GM23338 (cell line): ENCODE measurements around the gene PTCH2. TPM values are rescaled to one million over a fixed set of nuclear protein-coding genes. Genes with fewer than 3 reads are reported as not detected.

Experiments used
- ATAC-seq: fragments of 200-7000 bp; cut with Tn5 transposase; 3 replicates; pipeline ENCODE4 v1.9.1; 2020
- DNase-seq: peaks from one replicate; pipeline ENCODE4 v3.0.0-alpha.2; 2015; ENCODE audit warnings: low spot score
- H2AFZ ChIP-seq: fragments of 200-600 bp; sonication (generic); 2 replicates; pipeline ENCODE4 v1.8.0; 2016; ENCODE audit warnings: antibody characterized with exemption, mild to moderate bottlenecking, moderate library complexity
- H3F3A ChIP-seq: fragments of 200-600 bp; sonication (generic); replicated peaks from 2 replicates; pipeline ENCODE4 v1.8.0; 2017; ENCODE audit warnings: antibody characterized with exemption, mixed run types, low read depth
- H3K27ac ChIP-seq: fragments of 200-600 bp; sonication (generic); 2 replicates; pipeline ENCODE4 v1.6.1; 2016; ENCODE audit warnings: low read depth
- H3K27me3 ChIP-seq: fragments of 200-600 bp; sonication (generic); 2 replicates; pipeline ENCODE4 v1.8.0; 2016; ENCODE audit warnings: mild to moderate bottlenecking, mixed run types, moderate library complexity; ENCODE audit not compliant: insufficient read depth
- H3K36me3 ChIP-seq: fragments of 200-600 bp; sonication (generic); 2 replicates; pipeline ENCODE4 v1.8.0; 2016; ENCODE audit warnings: mild to moderate bottlenecking; ENCODE audit not compliant: insufficient read depth
- H3K4me1 ChIP-seq: fragments of 200-600 bp; sonication (generic); 2 replicates; pipeline ENCODE4 v1.8.0; 2016; ENCODE audit warnings: mild to moderate bottlenecking, moderate library complexity; ENCODE audit not compliant: insufficient read depth
- H3K4me2 ChIP-seq: fragments of 200-600 bp; sonication (generic); 2 replicates; pipeline ENCODE4 v1.7.1; 2017; ENCODE audit warnings: mixed run types
- H3K4me3 ChIP-seq: fragments of 200-600 bp; sonication (generic); 2 replicates; pipeline ENCODE4 v1.6.1; 2016; ENCODE audit warnings: mixed run types
- H3K79me2 ChIP-seq: fragments of 200-600 bp; sonication (generic); replicated peaks from 2 replicates; pipeline ENCODE4 v1.8.0; 2017; ENCODE audit warnings: mild to moderate bottlenecking; ENCODE audit not compliant: insufficient read depth
- H3K9me2 ChIP-seq: fragments of 200-600 bp; sonication (generic); 2 replicates; pipeline ENCODE4 v1.8.0; 2017; ENCODE audit not compliant: insufficient read depth
- H4K20me1 ChIP-seq: fragments of 200-600 bp; sonication (generic); replicated peaks from 2 replicates; pipeline ENCODE4 v1.8.0; 2017; ENCODE audit warnings: mild to moderate bottlenecking; ENCODE audit not compliant: insufficient read depth
- H3K27ac Mint-ChIP-seq: 2 replicates; pipeline ENCODE4 v1.8.0; 2020; ENCODE audit warnings: inconsistent platforms, mild to moderate bottlenecking, moderate library complexity, mixed read lengths
- H3K27me3 Mint-ChIP-seq: 3 replicates; pipeline ENCODE4 v1.8.0; 2022; ENCODE audit warnings: low read depth, mild to moderate bottlenecking, moderate library complexity, mixed read lengths, inconsistent platforms; ENCODE audit not compliant: insufficient read depth, poor library complexity
- H3K36me3 Mint-ChIP-seq: 3 replicates; pipeline ENCODE4 v1.8.0; 2021; ENCODE audit warnings: low read depth, mild to moderate bottlenecking, inconsistent platforms, moderate library complexity, mixed read lengths
- H3K4me1 Mint-ChIP-seq: 3 replicates; pipeline ENCODE4 v1.8.0; 2020; ENCODE audit warnings: mild to moderate bottlenecking, inconsistent platforms, mixed read lengths
- H3K4me3 Mint-ChIP-seq: 3 replicates; pipeline ENCODE4 v1.8.0; 2021; ENCODE audit warnings: moderate library complexity, mild to moderate bottlenecking, inconsistent platforms, mixed read lengths
- H3K9me3 Mint-ChIP-seq: 3 replicates; pipeline ENCODE4 v1.8.0; 2020; ENCODE audit warnings: moderate library complexity, mild to moderate bottlenecking, inconsistent platforms, mixed read lengths
- CREB1 ChIP-seq: fragments of 250-450 bp; sonication (Bioruptor Pico); IDR thresholded peaks from 2 replicates; pipeline ENCODE4 v1.5.0; 2020; ENCODE audit warnings: low read depth, mild to moderate bottlenecking, moderate library complexity
- EZH2phosphoT487 ChIP-seq: fragments of 200-600 bp; sonication (generic); IDR thresholded peaks from one replicate; pipeline ENCODE4 v1.8.1; 2018; ENCODE audit warnings: antibody characterized with exemption; ENCODE audit not compliant: unreplicated experiment
- NANOG ChIP-seq: IDR thresholded peaks from 2 replicates; pipeline ENCODE4 v1.6.1; 2016; ENCODE audit warnings: antibody characterized with exemption, borderline replicate concordance
- POLR2AphosphoS5 ChIP-seq: IDR thresholded peaks from 2 replicates; pipeline ENCODE4 v1.6.1; 2016; ENCODE audit warnings: antibody characterized with exemption, low read depth
- STAT1 ChIP-seq: IDR thresholded peaks from one replicate; pipeline ENCODE4 v1.6.1; 2016; ENCODE audit warnings: antibody characterized with exemption; ENCODE audit not compliant: unreplicated experiment
- ZNF114 ChIP-seq: fragments of 250-450 bp; sonication (Bioruptor Pico); IDR thresholded peaks from 2 replicates; pipeline ENCODE4 v1.5.0; 2020; ENCODE audit warnings: mild to moderate bottlenecking, moderate library complexity
- ZNF331 ChIP-seq: fragments of 250-450 bp; sonication (Bioruptor Pico); IDR thresholded peaks from 2 replicates; pipeline ENCODE4 v1.5.0; 2020; ENCODE audit warnings: low read depth, mild to moderate bottlenecking, moderate library complexity
- polyA plus RNA-seq: library from polyadenylated mRNA; unstranded; fragments of >200 nt; fragmentation: Nextera tagmentation; extraction: Ambion mirVana; gene quantifications from 2 replicates; pipeline ENCODE4 v1.2.1, GENCODE V29; 2016
- total RNA-seq: library from RNA; depleted of rRNA; stranded (reverse); fragments of >200 nt; shearing (Covaris generic); gene quantifications from 2 replicates; pipeline ENCODE4 v1.2.3, GENCODE V29; 2014
- TF ChIP-seq, protein P1 (sequence below), 2 experiments: fragments of 200-600 bp in 1 of 2; sonication (generic) in 1 of 2; conservative IDR thresholded peaks; 2 replicates each; pipeline versions ENCODE4 v1.5.1 to v1.6.1; 2016 to 2017; ENCODE audit warnings: antibody characterized with exemption in 2 of 2, low read depth in 2 of 2, mild to moderate bottlenecking in 2 of 2, moderate library complexity in 1 of 2
- TF ChIP-seq, protein P2 (sequence below): IDR thresholded peaks from one replicate; pipeline ENCODE4 v1.6.1; 2018; ENCODE audit warnings: antibody characterized with exemption; ENCODE audit not compliant: unreplicated experiment

Gene PTCH2
- total and polyA plus RNA-seq, 2 experiments from 2014 or later, result 0.63 to 0.74 TPM

DNA sequence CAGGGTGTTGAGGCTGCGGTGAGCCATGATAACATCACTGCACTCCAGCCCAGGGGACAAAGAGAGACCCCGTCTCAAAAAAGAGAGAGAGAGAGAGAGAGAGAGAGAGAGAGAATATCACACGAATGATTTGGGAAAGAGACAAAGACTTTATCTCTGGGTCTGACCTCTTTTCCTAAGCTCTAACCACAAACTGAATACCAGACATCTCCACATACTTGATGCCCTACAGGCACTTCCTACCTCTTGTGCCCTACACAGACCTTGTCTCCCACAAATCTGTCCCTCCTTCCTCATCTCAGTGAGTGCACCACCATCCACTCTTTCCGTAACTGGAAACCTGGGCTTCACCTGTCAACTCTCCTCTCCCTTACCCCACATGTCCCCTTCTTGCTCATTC is 27.0 kb upstream of the PTCH2 start (continued):
- TF ChIP-seq, protein P1, sequence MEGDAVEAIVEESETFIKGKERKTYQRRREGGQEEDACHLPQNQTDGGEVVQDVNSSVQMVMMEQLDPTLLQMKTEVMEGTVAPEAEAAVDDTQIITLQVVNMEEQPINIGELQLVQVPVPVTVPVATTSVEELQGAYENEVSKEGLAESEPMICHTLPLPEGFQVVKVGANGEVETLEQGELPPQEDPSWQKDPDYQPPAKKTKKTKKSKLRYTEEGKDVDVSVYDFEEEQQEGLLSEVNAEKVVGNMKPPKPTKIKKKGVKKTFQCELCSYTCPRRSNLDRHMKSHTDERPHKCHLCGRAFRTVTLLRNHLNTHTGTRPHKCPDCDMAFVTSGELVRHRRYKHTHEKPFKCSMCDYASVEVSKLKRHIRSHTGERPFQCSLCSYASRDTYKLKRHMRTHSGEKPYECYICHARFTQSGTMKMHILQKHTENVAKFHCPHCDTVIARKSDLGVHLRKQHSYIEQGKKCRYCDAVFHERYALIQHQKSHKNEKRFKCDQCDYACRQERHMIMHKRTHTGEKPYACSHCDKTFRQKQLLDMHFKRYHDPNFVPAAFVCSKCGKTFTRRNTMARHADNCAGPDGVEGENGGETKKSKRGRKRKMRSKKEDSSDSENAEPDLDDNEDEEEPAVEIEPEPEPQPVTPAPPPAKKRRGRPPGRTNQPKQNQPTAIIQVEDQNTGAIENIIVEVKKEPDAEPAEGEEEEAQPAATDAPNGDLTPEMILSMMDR (conservative IDR thresholded peaks at IDR 0.05; ENCODE audit: low read depth in 2 of 2), result no peak
- no peak for TF ChIP-seq EZH2phosphoT487

DNA sequence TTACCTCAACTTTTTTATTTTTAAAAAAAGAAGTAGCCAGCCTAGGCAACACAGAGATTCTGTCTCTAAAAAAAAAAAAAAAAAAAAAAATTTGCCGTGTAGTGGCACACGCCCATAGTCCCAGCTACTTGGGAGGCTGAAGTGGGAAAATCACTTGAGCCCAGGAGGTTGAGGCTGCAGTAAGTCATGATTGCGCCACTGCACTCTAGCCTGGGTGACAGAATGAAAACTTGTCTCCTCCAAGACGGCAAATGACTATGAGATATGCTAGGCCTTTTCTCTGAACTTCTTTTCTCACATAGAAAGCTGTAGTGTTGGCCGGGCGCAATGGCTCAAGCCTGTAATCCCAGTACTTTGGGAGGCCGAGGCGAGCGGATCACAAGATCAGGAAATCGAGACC is 24.7 kb upstream of the PTCH2 start:
- H3K9me3 Mint-ChIP-seq, result no peaks in the 10 kb centered on the region
- Histone ChIP-seq H3K27ac (no peak overlapping the region), H4K20me1 (no peaks in the 10 kb centered on the region), H3K9me2 (no peaks in the 10 kb centered on the region), H3K79me2 (no peaks in the 10 kb centered on the region), H3F3A (no peaks in the 10 kb centered on the region), H3K4me1 (no peaks in the 10 kb centered on the region; the same call in 1 of the 2 replicates), H3K4me3 (no peak overlapping the region), H2AFZ (no peak overlapping the region), H3K4me2 (no peak overlapping the region), H3K27me3 (no peaks in the 10 kb centered on the region), H3K36me3 (peaks cover 6% of the 10 kb centered on the region; the same call in 1 of the 2 replicates)
- no peak overlapping the region for H3K27ac Mint-ChIP-seq
- ATAC-seq (no peak), DNase-seq (no peak)
- TF ChIP-seq ZNF114 (CRISPR knock-in tag), result no peak
- no peak for TF ChIP-seq ZNF331
- no peak for TF ChIP-seq CREB1
- TF ChIP-seq, protein P2, sequence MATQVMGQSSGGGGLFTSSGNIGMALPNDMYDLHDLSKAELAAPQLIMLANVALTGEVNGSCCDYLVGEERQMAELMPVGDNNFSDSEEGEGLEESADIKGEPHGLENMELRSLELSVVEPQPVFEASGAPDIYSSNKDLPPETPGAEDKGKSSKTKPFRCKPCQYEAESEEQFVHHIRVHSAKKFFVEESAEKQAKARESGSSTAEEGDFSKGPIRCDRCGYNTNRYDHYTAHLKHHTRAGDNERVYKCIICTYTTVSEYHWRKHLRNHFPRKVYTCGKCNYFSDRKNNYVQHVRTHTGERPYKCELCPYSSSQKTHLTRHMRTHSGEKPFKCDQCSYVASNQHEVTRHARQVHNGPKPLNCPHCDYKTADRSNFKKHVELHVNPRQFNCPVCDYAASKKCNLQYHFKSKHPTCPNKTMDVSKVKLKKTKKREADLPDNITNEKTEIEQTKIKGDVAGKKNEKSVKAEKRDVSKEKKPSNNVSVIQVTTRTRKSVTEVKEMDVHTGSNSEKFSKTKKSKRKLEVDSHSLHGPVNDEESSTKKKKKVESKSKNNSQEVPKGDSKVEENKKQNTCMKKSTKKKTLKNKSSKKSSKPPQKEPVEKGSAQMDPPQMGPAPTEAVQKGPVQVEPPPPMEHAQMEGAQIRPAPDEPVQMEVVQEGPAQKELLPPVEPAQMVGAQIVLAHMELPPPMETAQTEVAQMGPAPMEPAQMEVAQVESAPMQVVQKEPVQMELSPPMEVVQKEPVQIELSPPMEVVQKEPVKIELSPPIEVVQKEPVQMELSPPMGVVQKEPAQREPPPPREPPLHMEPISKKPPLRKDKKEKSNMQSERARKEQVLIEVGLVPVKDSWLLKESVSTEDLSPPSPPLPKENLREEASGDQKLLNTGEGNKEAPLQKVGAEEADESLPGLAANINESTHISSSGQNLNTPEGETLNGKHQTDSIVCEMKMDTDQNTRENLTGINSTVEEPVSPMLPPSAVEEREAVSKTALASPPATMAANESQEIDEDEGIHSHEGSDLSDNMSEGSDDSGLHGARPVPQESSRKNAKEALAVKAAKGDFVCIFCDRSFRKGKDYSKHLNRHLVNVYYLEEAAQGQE, result no peak
- TF ChIP-seq, protein P1 (conservative IDR thresholded peaks at IDR 0.05; ENCODE audit: low read depth in 2 of 2), result no peak
- TF ChIP-seq NANOG, result no peak
- no peak for TF ChIP-seq STAT1
- TF ChIP-seq EZH2phosphoT487, result no peak
- no peak for TF ChIP-seq POLR2AphosphoS5
- no peak overlapping the region for H3K4me3 Mint-ChIP-seq
- no peaks in the 10 kb centered on the region for H3K4me1 Mint-ChIP-seq
- peaks cover 8% of the 10 kb centered on the region for H3K36me3 Mint-ChIP-seq
- no peaks in the 10 kb centered on the region for H3K27me3 Mint-ChIP-seq
